ENCODE results near the gene CACNB3. TPM values are rescaled to one million over a fixed set of nuclear protein-coding genes. Genes with fewer than 3 reads are reported as not detected.

CACNB3 gene
- total RNA-seq, 2 experiments from 2014 or later: 9.5 to 10.0 TPM

GRCh38 chr12:48794870-48795269, 23.4 kb upstream of the CACNB3 start:
- no peaks in the 10 kb centered on the region for H3K36me3 Mint-ChIP-seq (ENCODE audit: low read depth)
- H3K27me3 Mint-ChIP-seq (ENCODE audit: low read depth): peaks cover 15% of the 10 kb centered on the region
- H3K4me1 Mint-ChIP-seq (ENCODE audit: low read depth): no peaks in the 10 kb centered on the region
- H3K9me3 Mint-ChIP-seq: no peaks in the 10 kb centered on the region
- H3K4me3 Mint-ChIP-seq: no peak overlapping the region
- CTCF ChIA-PET: interaction anchor here (0.6 to 6.8 kb wide), 31 partner anchors 10 to 1603 kb away, joined by 3 to 184 read pairs (median 5); a partner anchor contains a TSS
- intact Hi-C loops (cut with micrococcal nuclease): loop anchor here (2.0 to 5.0 kb wide), 4 partner anchors 78 to 178 kb away; partner anchors contain the start of genes CCNT1 and KANSL2
- H3K27ac Mint-ChIP-seq: no peak overlapping the region
- DNase-seq: no peak

- CTCF ChIA-PET: interaction anchor here (0.6 to 6.8 kb wide), 34 partner anchors 10 to 718 kb away, joined by 3 to 184 read pairs (median 5); a partner anchor contains a TSS
- Mint-ChIP-seq H3K4me1 (ENCODE audit: low read depth) (no peaks in the 10 kb centered on the region), H3K27ac (no peak overlapping the region), H3K27me3 (ENCODE audit: low read depth) (peaks cover 7% of the 10 kb centered on the region), H3K36me3 (ENCODE audit: low read depth) (no peaks in the 10 kb centered on the region), H3K9me3 (no peaks in the 10 kb centered on the region), H3K4me3 (no peak overlapping the region)
- DNase-seq: peak; percentile 74
- intact Hi-C loops (cut with micrococcal nuclease): loop anchor here (1.0 to 5.0 kb wide), 6 partner anchors 43 to 254 kb away; partner anchors contain the start of genes CCNT1 and KANSL2
Observed at GRCh38 chr12:48795550-48796455, 22.5 kb upstream of the CACNB3 start.

- H3K27me3 Mint-ChIP-seq (ENCODE audit: low read depth): peaks cover 5% of the 10 kb centered on the region
- H3K36me3 Mint-ChIP-seq (ENCODE audit: low read depth): no peaks in the 10 kb centered on the region
- H3K27ac Mint-ChIP-seq: no peak overlapping the region
- intact Hi-C loops (cut with micrococcal nuclease): loop anchor here (1.0 to 5.0 kb wide), 5 partner anchors 44 to 255 kb away; partner anchors contain the start of gene KANSL2
- CTCF ChIA-PET: interaction anchor here (0.6 to 6.8 kb wide), 7 partner anchors 11 to 254 kb away, joined by 3 to 184 read pairs (median 4); no protein-coding TSS in a partner anchor
- DNase-seq: no peak
- no peaks in the 10 kb centered on the region for H3K9me3 Mint-ChIP-seq
- no peaks in the 10 kb centered on the region for H3K4me1 Mint-ChIP-seq (ENCODE audit: low read depth)
- no peak overlapping the region for H3K4me3 Mint-ChIP-seq
Observed at GRCh38 chr12:48796976-48797375, 21.3 kb upstream of the CACNB3 start.

GRCh38 chr12:48800457-48800856, 17.8 kb upstream of the CACNB3 start:
- H3K36me3 Mint-ChIP-seq (ENCODE audit: low read depth): no peaks in the 10 kb centered on the region
- H3K9me3 Mint-ChIP-seq: no peaks in the 10 kb centered on the region
- no peak overlapping the region for H3K4me3 Mint-ChIP-seq
- H3K27me3 Mint-ChIP-seq (ENCODE audit: low read depth): no peaks in the 10 kb centered on the region
- CTCF ChIA-PET: interaction anchor here (0.7 to 1.1 kb wide), 3 partner anchors 8 to 15 kb away, joined by 3 to 4 read pairs (median 3); no protein-coding TSS in a partner anchor
- intact Hi-C loops (cut with micrococcal nuclease): no loop called here
- H3K4me1 Mint-ChIP-seq (ENCODE audit: low read depth): no peaks in the 10 kb centered on the region
- DNase-seq: no peak
- H3K27ac Mint-ChIP-seq: no peak overlapping the region

- H3K4me3 Mint-ChIP-seq: no peak overlapping the region
- no peaks in the 10 kb centered on the region for H3K27me3 Mint-ChIP-seq (ENCODE audit: low read depth)
- no peaks in the 10 kb centered on the region for H3K9me3 Mint-ChIP-seq
- H3K36me3 Mint-ChIP-seq (ENCODE audit: low read depth): no peaks in the 10 kb centered on the region
- CTCF ChIA-PET: interaction anchor here (0.7 to 1.1 kb wide), 3 partner anchors 9 to 259 kb away, joined by 3 to 4 read pairs (median 3); no protein-coding TSS in a partner anchor
- H3K4me1 Mint-ChIP-seq (ENCODE audit: low read depth): no peaks in the 10 kb centered on the region
- no peak overlapping the region for H3K27ac Mint-ChIP-seq
- no peak for DNase-seq
- intact Hi-C loops (cut with micrococcal nuclease): no loop called here
Observed at GRCh38 chr12:48800971-48801370, 17.3 kb upstream of the CACNB3 start.

- Mint-ChIP-seq H3K27me3 (ENCODE audit: low read depth) (no peaks in the 10 kb centered on the region), H3K9me3 (no peaks in the 10 kb centered on the region), H3K27ac (no peak overlapping the region), H3K36me3 (ENCODE audit: low read depth) (no peaks in the 10 kb centered on the region), H3K4me3 (no peak overlapping the region), H3K4me1 (ENCODE audit: low read depth) (no peaks in the 10 kb centered on the region)
- CTCF ChIA-PET: interaction anchor here (1.1 to 1.6 kb wide), 3 partner anchors 11 to 53 kb away, joined by 3 to 5 read pairs (median 4); no protein-coding TSS in a partner anchor
- intact Hi-C loops (cut with micrococcal nuclease): no loop called here
- no peak for DNase-seq
Observed at GRCh38 chr12:48803675-48804074, 14.6 kb upstream of the CACNB3 start.

- Mint-ChIP-seq H3K36me3 (ENCODE audit: low read depth) (no peaks in the 10 kb centered on the region), H3K4me1 (ENCODE audit: low read depth) (no peaks in the 10 kb centered on the region), H3K4me3 (no peak overlapping the region), H3K27me3 (ENCODE audit: low read depth) (no peaks in the 10 kb centered on the region), H3K9me3 (no peaks in the 10 kb centered on the region), H3K27ac (no peak overlapping the region)
- intact Hi-C loops (cut with micrococcal nuclease): no loop called here
- DNase-seq: no peak
- CTCF ChIA-PET: interaction anchor here (1.5 kb wide), 1 partner anchor 11 kb away, joined by 4 read pairs; no protein-coding TSS in a partner anchor
Observed at GRCh38 chr12:48807981-48808380, 10.3 kb upstream of the CACNB3 start.

GRCh38 chr12:48810903-48811431, 7.3 kb upstream of the CACNB3 start:
- Mint-ChIP-seq H3K36me3 (ENCODE audit: low read depth) (no peaks in the 10 kb centered on the region), H3K27me3 (ENCODE audit: low read depth) (no peaks in the 10 kb centered on the region), H3K9me3 (no peaks in the 10 kb centered on the region), H3K4me1 (ENCODE audit: low read depth) (peaks cover 10% of the 10 kb centered on the region), H3K27ac (no peak overlapping the region), H3K4me3 (no peak overlapping the region)
- DNase-seq: no peak
- CTCF ChIA-PET: interaction anchor here (1.1 to 2.4 kb wide), 2 partner anchors 15 to 16 kb away, joined by 3 to 14 read pairs; no protein-coding TSS in a partner anchor
- intact Hi-C loops (cut with micrococcal nuclease): no loop called here

GRCh38 chr12:48811437-48812090, 6.7 kb upstream of the CACNB3 start:
- no peaks in the 10 kb centered on the region for H3K9me3 Mint-ChIP-seq
- intact Hi-C loops (cut with micrococcal nuclease): no loop called here
- H3K27ac Mint-ChIP-seq: no peak overlapping the region
- no peak for DNase-seq
- peaks cover 5% of the 10 kb centered on the region for H3K27me3 Mint-ChIP-seq (ENCODE audit: low read depth)
- CTCF ChIA-PET: interaction anchor here (0.9 to 2.4 kb wide), 5 partner anchors 15 to 59 kb away, joined by 3 to 14 read pairs (median 7); no protein-coding TSS in a partner anchor
- H3K36me3 Mint-ChIP-seq (ENCODE audit: low read depth): no peaks in the 10 kb centered on the region
- H3K4me3 Mint-ChIP-seq: no peak overlapping the region
- peaks cover 15% of the 10 kb centered on the region for H3K4me1 Mint-ChIP-seq (ENCODE audit: low read depth)

- intact Hi-C loops (cut with micrococcal nuclease): no loop called here
- Mint-ChIP-seq H3K9me3 (no peaks in the 10 kb centered on the region), H3K27me3 (ENCODE audit: low read depth) (peaks cover 13% of the 10 kb centered on the region), H3K27ac (no peak overlapping the region), H3K36me3 (ENCODE audit: low read depth) (no peaks in the 10 kb centered on the region), H3K4me1 (ENCODE audit: low read depth) (peaks cover 17% of the 10 kb centered on the region), H3K4me3 (no peak overlapping the region)
- CTCF ChIA-PET: interaction anchor here (0.6 to 2.2 kb wide), 5 partner anchors 16 to 67 kb away, joined by 3 to 11 read pairs (median 6); no protein-coding TSS in a partner anchor
- DNase-seq: no peak
Observed at GRCh38 chr12:48812389-48812788, 5.9 kb upstream of the CACNB3 start.

- peaks cover 15% of the 10 kb centered on the region for H3K27me3 Mint-ChIP-seq (ENCODE audit: low read depth)
- no peak overlapping the region for H3K27ac Mint-ChIP-seq
- intact Hi-C loops (cut with micrococcal nuclease): loop anchor here (1.0 to 2.0 kb wide), 2 partner anchors 60 to 131 kb away; partner anchors contain the start of gene KANSL2
- DNase-seq: no peak
- peaks cover 23% of the 10 kb centered on the region for H3K4me1 Mint-ChIP-seq (ENCODE audit: low read depth)
- peak overlapping the region; percentile 93 for H3K4me3 Mint-ChIP-seq
- no peaks in the 10 kb centered on the region for H3K9me3 Mint-ChIP-seq
- CTCF ChIA-PET: interaction anchor here (0.7 to 4.0 kb wide), 14 partner anchors 8 to 131 kb away, joined by 3 to 26 read pairs (median 8); partner anchors contain the start of gene KANSL2
- H3K36me3 Mint-ChIP-seq (ENCODE audit: low read depth): no peaks in the 10 kb centered on the region
Observed at GRCh38 chr12:48813465-48814261, 4.6 kb upstream of the CACNB3 start.

Data from activated naive CD4-positive, alpha-beta T cell treated with anti-CD3 and anti-CD28 coated beads for 36 hours (primary cell).